PC-9 (cell line): ENCODE measurements around the gene CTNNA3.

Experiments used
- CTCF ChIP-seq: fragments of 200-600 bp; sonication (generic); conservative IDR thresholded peaks from 2 replicates; pipeline ENCODE4 v1.6.1; 2017; ENCODE audit warnings: mixed run types, antibody characterized with exemption, mild to moderate bottlenecking, moderate library complexity
- EZH2 ChIP-seq: fragments of 200-600 bp; sonication (generic); IDR thresholded peaks from 2 replicates; pipeline ENCODE4 v1.8.0; 2017; ENCODE audit warnings: antibody characterized with exemption, low read depth

- TF ChIP-seq CTCF (no peak), EZH2 (no peak)
Observed at GRCh38 chr10:67072654-67073053, 623.3 kb downstream of the CTNNA3 start.
